OCI-LY7 (cell line): ENCODE results near the gene RAD51B. TPM values are rescaled to one million over a fixed set of nuclear protein-coding genes. Genes with fewer than 3 reads are reported as not detected.

Experiments
- BruUV-seq: library from RNA; stranded (reverse); fragments of 400-500 nt; replicated peaks from 2 replicates; lab custom pipeline; 2021; lab: Mats Ljungman, UMichigan
- CTCF ChIA-PET: fragments of 300-600 bp; sonication (Branson Sonifier 250); formaldehyde crosslinking; loops from one replicate; lab custom pipeline; 2022; ENCODE audit warnings: antibody characterized with exemption; ENCODE audit not compliant: unreplicated experiment; lab: Charles Lee
- POLR2A ChIA-PET: fragments of 300-600 bp; sonication (Branson Sonifier 250); formaldehyde crosslinking; loops from one replicate; lab custom pipeline; 2022; ENCODE audit warnings: antibody characterized with exemption; lab: Charles Lee
- DNase-seq: peaks from one replicate; pipeline ENCODE4 v3.0.0-alpha.2; 2015; ENCODE audit warnings: low spot score
- H2AFZ ChIP-seq: fragments of 200-600 bp; sonication (generic), shearing (Covaris generic); 2 replicates; pipeline ENCODE4 v1.6.1; 2014; ENCODE audit warnings: mild to moderate bottlenecking, antibody characterized with exemption, low read length, moderate library complexity
- H3K27ac ChIP-seq: fragments of 200-600 bp; sonication (generic); 2 replicates; pipeline ENCODE4 v1.5.1; 2014; ENCODE audit warnings: mixed run types, low read depth, mild to moderate bottlenecking, moderate library complexity, low read length, inconsistent platforms; ENCODE audit not compliant: poor library complexity, severe bottlenecking
- H3K36me3 ChIP-seq: fragments of 200-600 bp; sonication (generic); 2 replicates; pipeline ENCODE4 v1.6.1; 2014; ENCODE audit warnings: mild to moderate bottlenecking, antibody characterized with exemption, low read length, moderate library complexity, mixed read lengths; ENCODE audit not compliant: insufficient read depth
- H3K4me1 ChIP-seq: fragments of 200-600 bp; sonication (generic); 2 replicates; pipeline ENCODE4 v1.5.1; 2014; ENCODE audit warnings: mild to moderate bottlenecking, low read length; ENCODE audit not compliant: insufficient read depth, poor library complexity, severe bottlenecking
- H3K4me2 ChIP-seq: fragments of 200-600 bp; sonication (generic); 2 replicates; pipeline ENCODE4 v1.6.1; 2014; ENCODE audit warnings: mild to moderate bottlenecking, low read length
- H3K4me3 ChIP-seq: fragments of 200-600 bp; sonication (generic); 2 replicates; pipeline ENCODE4 v1.5.1; 2014; ENCODE audit warnings: mild to moderate bottlenecking, low read depth, low read length; ENCODE audit not compliant: poor library complexity, severe bottlenecking
- H3K79me2 ChIP-seq: fragments of 200-600 bp; sonication (generic); 2 replicates; pipeline ENCODE4 v1.6.1; 2016; ENCODE audit warnings: low read depth, mild to moderate bottlenecking, low read length, moderate library complexity, mixed read lengths; ENCODE audit not compliant: insufficient read depth
- H3K9me2 ChIP-seq: fragments of 200-600 bp; sonication (generic); 2 replicates; pipeline ENCODE4 v1.6.1; 2016; ENCODE audit warnings: mild to moderate bottlenecking, low read length, mixed read lengths; ENCODE audit not compliant: insufficient read depth
- H3K9me3 ChIP-seq: fragments of 200-600 bp; sonication (generic); 2 replicates; pipeline ENCODE4 v1.6.1; 2014; ENCODE audit warnings: mild to moderate bottlenecking, mixed run types, low read length, mixed read lengths
- H4K20me1 ChIP-seq: fragments of 200-600 bp; sonication (generic); 2 replicates; pipeline ENCODE4 v1.6.1; 2014; ENCODE audit warnings: mild to moderate bottlenecking, antibody characterized with exemption, low read length, moderate library complexity, mixed read lengths; ENCODE audit not compliant: insufficient read depth
- CTCF ChIP-seq: fragments of 200-600 bp; sonication (generic); conservative IDR thresholded peaks from 2 replicates; pipeline ENCODE4 v1.5.1; 2014; ENCODE audit warnings: mild to moderate bottlenecking, antibody characterized with exemption, low read length, moderate library complexity, mixed read lengths
- EZH2phosphoT487 ChIP-seq: fragments of 200-600 bp; sonication (generic); IDR thresholded peaks from 2 replicates; pipeline ENCODE4 v1.6.1; 2018; ENCODE audit warnings: low read depth, borderline replicate concordance, mild to moderate bottlenecking, mixed run types, antibody characterized with exemption, low read length, moderate library complexity, mixed read lengths
- intact Hi-C: fragments of 100-400 bp; cut with micrococcal nuclease; formaldehyde crosslinking; loops from one replicate; pipeline ENCODE4 v1.10.0; 2022; ENCODE audit not compliant: unreplicated experiment
- total RNA-seq, 2 experiments: library from RNA; depleted of rRNA in 1 of 2; stranded (reverse); fragments of >200 nt in 1 of 2; shearing (Covaris generic) in 1 of 2; gene quantifications; 2 replicates each; pipeline ENCODE4 v1.2.3, GENCODE V29; 2014 to 2022

Gene RAD51B
- total RNA-seq, 2 experiments from 2014 or later, result 41.4 to 89.9 TPM

- BruUV-seq, result no TSS peak
- no peaks in the 10 kb centered on the region for H3K79me2 ChIP-seq
- peak overlapping the region; percentile 52 for H3K4me2 ChIP-seq
- peak overlapping the region; percentile 5 for H3K4me3 ChIP-seq
- H3K4me1 ChIP-seq, result peaks cover 78% of the 10 kb centered on the region
- POLR2A ChIA-PET, result interaction anchor here (0.8 to 2.7 kb wide), 4 partner anchors 9 to 19 kb away, joined by 3 to 14 read pairs (median 4); no protein-coding TSS in a partner anchor
- H3K9me2 ChIP-seq, result no peaks in the 10 kb centered on the region
- intact Hi-C loops, result no loop called here
- H3K36me3 ChIP-seq, result no peaks in the 10 kb centered on the region
- H4K20me1 ChIP-seq, result no peaks in the 10 kb centered on the region
- no peak for DNase-seq
- CTCF ChIA-PET, result no interaction called here
- H3K27ac ChIP-seq, result peak overlapping the region; percentile 3
- TF ChIP-seq CTCF (no peak), EZH2phosphoT487 (no peak)
- no peaks in the 10 kb centered on the region; the same call in 1 of the 2 replicates for H3K9me3 ChIP-seq
- H2AFZ ChIP-seq, result peak overlapping the region; percentile 74
These were observed 441.7 kb downstream of the RAD51B start for GRCh38 chr14:68261092-68261842.

GRCh38 chr14:68262567-68262966, 443.0 kb downstream of the RAD51B start:
- no peak overlapping the region for H3K4me2 ChIP-seq
- H3K79me2 ChIP-seq, result no peaks in the 10 kb centered on the region
- DNase-seq, result no peak
- BruUV-seq, result no TSS peak
- no peaks in the 10 kb centered on the region for H4K20me1 ChIP-seq
- TF ChIP-seq EZH2phosphoT487, result no peak
- no peak for TF ChIP-seq CTCF
- H3K4me3 ChIP-seq, result no peak overlapping the region
- H3K9me3 ChIP-seq, result no peaks in the 10 kb centered on the region; the same call in 1 of the 2 replicates
- H3K36me3 ChIP-seq, result no peaks in the 10 kb centered on the region
- H3K9me2 ChIP-seq, result no peaks in the 10 kb centered on the region
- 0 out of 2 replicates have a peak overlapping the region, but pooled peaks have one; percentile 9 for H2AFZ ChIP-seq
- ChIA-PET POLR2A (no interaction called here), CTCF (interaction anchor here (1.5 kb wide), 1 partner anchor 13 kb away, joined by 3 read pairs; no protein-coding TSS in a partner anchor)
- H3K27ac ChIP-seq, result no peak overlapping the region
- peaks cover 87% of the 10 kb centered on the region for H3K4me1 ChIP-seq
- intact Hi-C loops, result no loop called here
